Measurements from ENCODE around the gene MIDN.

MIDN gene

GRCh38 chr19:1291761-1292418, 43.5 kb downstream of the MIDN start:
- Histone ChIP-seq H3K4me3 (ENCODE audit: low read length) (peak overlapping the region; percentile 52), H4K20me1 (ENCODE audit: control insufficient read depth, insufficient read depth, low read depth, low read length) (no peaks in the 10 kb centered on the region), H3K9me3 (ENCODE audit: control insufficient read depth, insufficient read depth, low read length) (no peaks in the 10 kb centered on the region), H3K4me2 (ENCODE audit: low read length) (peak overlapping the region; percentile 67), H3K27me3 (ENCODE audit: control insufficient read depth, low read length) (peaks cover 43% of the 10 kb centered on the region), H3F3A (ENCODE audit: control insufficient read depth, insufficient read depth) (no peaks in the 10 kb centered on the region), H3K27ac (ENCODE audit: low read depth, low read length) (no peak overlapping the region), H3K79me2 (ENCODE audit: control insufficient read depth, low read length) (no peaks in the 10 kb centered on the region), H3K36me3 (ENCODE audit: control insufficient read depth, low read length) (no peaks in the 10 kb centered on the region), H3K4me1 (ENCODE audit: control insufficient read depth, low read length) (peaks cover 21% of the 10 kb centered on the region), H3K9me2 (replicated peaks; ENCODE audit: control insufficient read depth, low read length) (no peaks in the 10 kb centered on the region)
- TF ChIP-seq CTCF (IDR thresholded peaks at IDR 0.05; ENCODE audit: low read depth, low read length, poor library complexity, severe bottlenecking), result no peak
- TF ChIP-seq EZH2phosphoT487 (IDR thresholded peaks at IDR 0.05; ENCODE audit: borderline replicate concordance, low read length), result no peak

- Histone ChIP-seq H3K79me2 (ENCODE audit: control insufficient read depth, low read length) (no peaks in the 10 kb centered on the region), H3K9me3 (ENCODE audit: control insufficient read depth, insufficient read depth, low read length) (no peaks in the 10 kb centered on the region), H3K4me2 (ENCODE audit: low read length) (peak overlapping the region; percentile 67), H4K20me1 (ENCODE audit: control insufficient read depth, insufficient read depth, low read depth, low read length) (no peaks in the 10 kb centered on the region), H3K4me1 (ENCODE audit: control insufficient read depth, low read length) (peaks cover 21% of the 10 kb centered on the region), H3K27ac (ENCODE audit: low read depth, low read length) (no peak overlapping the region), H3K9me2 (replicated peaks; ENCODE audit: control insufficient read depth, low read length) (no peaks in the 10 kb centered on the region), H3K36me3 (ENCODE audit: control insufficient read depth, low read length) (no peaks in the 10 kb centered on the region), H3K4me3 (ENCODE audit: low read length) (peak overlapping the region; percentile 52), H3F3A (ENCODE audit: control insufficient read depth, insufficient read depth) (no peaks in the 10 kb centered on the region), H3K27me3 (ENCODE audit: control insufficient read depth, low read length) (peaks cover 39% of the 10 kb centered on the region)
- TF ChIP-seq CTCF (IDR thresholded peaks at IDR 0.05; ENCODE audit: low read depth, low read length, poor library complexity, severe bottlenecking), result no peak
- TF ChIP-seq EZH2phosphoT487 (IDR thresholded peaks at IDR 0.05; ENCODE audit: borderline replicate concordance, low read length), result no peak
Observed at GRCh38 chr19:1292419-1293151, 44.2 kb downstream of the MIDN start.

GRCh38 chr19:1293782-1294604, 45.6 kb downstream of the MIDN start:
- TF ChIP-seq CTCF (IDR thresholded peaks at IDR 0.05; ENCODE audit: low read depth, low read length, poor library complexity, severe bottlenecking), result no peak
- Histone ChIP-seq H3F3A (ENCODE audit: control insufficient read depth, insufficient read depth) (no peaks in the 10 kb centered on the region), H3K79me2 (ENCODE audit: control insufficient read depth, low read length) (no peaks in the 10 kb centered on the region), H3K4me2 (ENCODE audit: low read length) (no peak overlapping the region), H3K9me3 (ENCODE audit: control insufficient read depth, insufficient read depth, low read length) (no peaks in the 10 kb centered on the region), H3K36me3 (ENCODE audit: control insufficient read depth, low read length) (no peaks in the 10 kb centered on the region), H3K27ac (ENCODE audit: low read depth, low read length) (no peak overlapping the region), H3K4me3 (ENCODE audit: low read length) (no peak overlapping the region), H4K20me1 (ENCODE audit: control insufficient read depth, insufficient read depth, low read depth, low read length) (no peaks in the 10 kb centered on the region), H3K27me3 (ENCODE audit: control insufficient read depth, low read length) (peaks cover 34% of the 10 kb centered on the region), H3K4me1 (ENCODE audit: control insufficient read depth, low read length) (peaks cover 21% of the 10 kb centered on the region), H3K9me2 (replicated peaks; ENCODE audit: control insufficient read depth, low read length) (no peaks in the 10 kb centered on the region)
